MM.1S (cell line): ENCODE data around the gene LHX1.

Source experiments
- EZH2 ChIP-seq: fragments of 300-600 bp; sonication (generic); optimal IDR thresholded peaks from 2 replicates; pipeline ENCODE3; 2017; ENCODE audit warnings: low read depth, mild to moderate bottlenecking, antibody characterized with exemption, low read length, mixed read lengths
- EZH2phosphoT487 ChIP-seq: fragments of 300-600 bp; sonication (generic); IDR thresholded peaks from 2 replicates; pipeline ENCODE4 v1.6.1; 2018; ENCODE audit warnings: antibody characterized with exemption, low read length
- TF ChIP-seq, protein P1 (sequence below): fragments of 300-600 bp; sonication (generic); IDR thresholded peaks from 2 replicates; pipeline ENCODE4 v1.5.1; 2016; ENCODE audit warnings: antibody characterized with exemption, low read length, mixed read lengths

DNA sequence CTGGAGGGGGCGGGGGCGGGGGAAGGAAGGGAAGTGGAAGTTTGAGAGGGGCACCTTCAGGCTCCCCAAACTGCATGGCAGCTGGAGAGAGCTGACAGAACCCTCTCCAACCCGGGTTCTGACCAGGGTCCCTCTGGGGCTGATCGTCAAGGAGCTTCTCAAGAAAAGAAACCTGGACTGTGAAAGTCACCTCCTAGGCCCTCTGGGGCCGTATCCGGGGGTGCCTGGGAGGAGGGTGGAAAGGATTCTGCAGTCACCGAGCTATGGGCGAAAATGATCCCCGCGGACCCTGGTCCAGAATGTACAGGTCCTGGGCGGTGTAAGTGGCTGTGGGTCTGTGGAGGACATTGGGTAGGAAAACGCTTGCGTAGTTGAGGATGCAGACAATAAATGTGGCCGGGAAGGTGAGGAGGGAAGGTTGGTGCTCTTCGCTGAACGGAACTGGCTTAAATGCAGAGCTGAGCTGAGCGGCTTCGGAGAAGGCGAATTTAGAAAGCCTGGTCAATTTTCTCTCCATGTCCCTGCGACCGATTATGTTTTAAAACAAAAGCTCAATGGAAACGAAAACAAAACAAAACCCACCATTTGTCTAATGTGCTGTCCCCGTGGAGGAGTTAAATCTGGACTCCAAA is 3.6 kb upstream of the LHX1 start:
- TF ChIP-seq, protein P1, sequence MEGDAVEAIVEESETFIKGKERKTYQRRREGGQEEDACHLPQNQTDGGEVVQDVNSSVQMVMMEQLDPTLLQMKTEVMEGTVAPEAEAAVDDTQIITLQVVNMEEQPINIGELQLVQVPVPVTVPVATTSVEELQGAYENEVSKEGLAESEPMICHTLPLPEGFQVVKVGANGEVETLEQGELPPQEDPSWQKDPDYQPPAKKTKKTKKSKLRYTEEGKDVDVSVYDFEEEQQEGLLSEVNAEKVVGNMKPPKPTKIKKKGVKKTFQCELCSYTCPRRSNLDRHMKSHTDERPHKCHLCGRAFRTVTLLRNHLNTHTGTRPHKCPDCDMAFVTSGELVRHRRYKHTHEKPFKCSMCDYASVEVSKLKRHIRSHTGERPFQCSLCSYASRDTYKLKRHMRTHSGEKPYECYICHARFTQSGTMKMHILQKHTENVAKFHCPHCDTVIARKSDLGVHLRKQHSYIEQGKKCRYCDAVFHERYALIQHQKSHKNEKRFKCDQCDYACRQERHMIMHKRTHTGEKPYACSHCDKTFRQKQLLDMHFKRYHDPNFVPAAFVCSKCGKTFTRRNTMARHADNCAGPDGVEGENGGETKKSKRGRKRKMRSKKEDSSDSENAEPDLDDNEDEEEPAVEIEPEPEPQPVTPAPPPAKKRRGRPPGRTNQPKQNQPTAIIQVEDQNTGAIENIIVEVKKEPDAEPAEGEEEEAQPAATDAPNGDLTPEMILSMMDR: no peak
- no peak for TF ChIP-seq EZH2phosphoT487
- TF ChIP-seq EZH2: no peak
